Ovary (tissue), 9 donors: ENCODE measurements around the gene EBF3. TPM values are rescaled to one million over a fixed set of nuclear protein-coding genes. Genes with fewer than 3 reads are reported as not detected.

ENCODE experiments used
- DNase-seq, 5 donors: peaks; one replicate each; pipeline ENCODE4 v3.0.0-alpha.2; 2019 to 2020
- H3K27ac ChIP-seq, 2 donors: fragments of 200-600 bp; one replicate each; pipeline versions ENCODE4 v1.5.1 to v1.8.0; 2019 to 2022
- H3K27me3 ChIP-seq: fragments of 200-600 bp; one replicate; pipeline ENCODE4 v1.8.0; 2022
- H3K36me3 ChIP-seq: fragments of 200-600 bp; sonication (generic); one replicate; pipeline ENCODE4 v1.5.1; 2019
- H3K4me1 ChIP-seq: one replicate; pipeline ENCODE4 v1.8.1; 2013; ENCODE audit warnings: mild to moderate bottlenecking, moderate library complexity; ENCODE audit not compliant: insufficient read depth
- H3K4me3 ChIP-seq: fragments of 200-600 bp; sonication (generic); one replicate; pipeline ENCODE4 v1.5.1; 2017
- H3K9me3 ChIP-seq, 2 donors: fragments of 200-600 bp in 1 of 2; sonication (generic) in 1 of 2; one replicate each; pipeline versions ENCODE4 v1.5.1 to v1.8.1; 2013 to 2019; ENCODE audit warnings: mild to moderate bottlenecking in 1 of 2, moderate library complexity in 1 of 2
- CTCF ChIP-seq, 3 donors: fragments of 450-650 bp in 2 of 3; fragments of 200-600 bp in 1 of 3; IDR thresholded peaks; one replicate each; pipeline versions ENCODE4 v1.5.1 to v1.8.0; 2016 to 2022; ENCODE audit warnings: antibody characterized with exemption in 3 of 3, mild to moderate bottlenecking in 1 of 3
- EP300 ChIP-seq: sonication (generic); formaldehyde crosslinking; IDR thresholded peaks from one replicate; pipeline ENCODE4 v1.6.1; 2017; ENCODE audit warnings: antibody characterized with exemption
- POLR2A ChIP-seq: fragments of 450-650 bp; IDR thresholded peaks from one replicate; pipeline ENCODE4 v1.6.1; 2017; ENCODE audit warnings: antibody characterized with exemption, mild to moderate bottlenecking, moderate library complexity
- WGBS, 3 donors: extraction: QIAGEN DNeasy Blood & Tissue Kit in 1 of 3; methylation state at CpG; one replicate each; pipeline versions ENCODE4 v1.1.5 to v1.1.7; 2013 to 2017; 5-methylcytosine and 5-hydroxymethylcytosine counted together
- intact Hi-C, 4 donors: fragments of 100-400 bp; cut with DNase I; formaldehyde crosslinking; loops; one replicate each; pipeline versions ENCODE4 v1.11.0 to v1.15.1; 2022 to 2023
- polyA plus RNA-seq, 2 donors: library from polyadenylated mRNA; stranded (reverse); fragments of 200-250 nt in 1 of 2; fragments of 350-450 nt in 1 of 2; fragmentation: Illumina TruSeq in 1 of 2; extraction: RNeasy Lipid Tissue Mini Kit (QIAGEN cat#74804) in 1 of 2; gene quantifications; one replicate each; pipeline ENCODE4 v1.2.3, GENCODE V29; 2013 to 2014
- total RNA-seq, 7 donors: library from RNA; depleted of rRNA in 2 of 7; stranded (reverse); fragments of >200 nt in 2 of 7; fragmentation: NEBNext Ultra II Directional in 3 of 7; extraction: Animal tissue kit (Norgen Biotek cat#: 25700) in 3 of 7; gene quantifications; one replicate each; pipeline versions ENCODE4 v1.1.0 to v1.2.4, GENCODE V29; 2016 to 2023
- donor health status: DM: no; HTN: no; CAD: no; lungs with moderate emphysema.
- donor health status: DM: no; HTN: no; CAD: no.
- donor health status: Bipolar disorder and iron deficiency.
- donor health status: DM: yes; HTN: yes; CAD: no.
- donor health status: DM: no; HTN: no; CAD: no.
- donor health status: DM: yes; HTN: yes; CAD: no.

The EBF3 gene
- total and polyA plus RNA-seq, 9 donors, result 0.15 to 3.6 (median 0.79) TPM

- TF ChIP-seq CTCF (IDR thresholded peaks at IDR 0.05), result no peak
- no peak for TF ChIP-seq POLR2A
- TF ChIP-seq EP300, result no peak
- Histone ChIP-seq H3K9me3 (no peaks in the 10 kb centered on the region), H3K4me3 (no peak overlapping the region), H3K27me3 (no peaks in the 10 kb centered on the region), H3K27ac (no peak overlapping the region), H3K4me1 (no peaks in the 10 kb centered on the region), H3K36me3 (no peaks in the 10 kb centered on the region)
- 88 to 91% (median 90%) methylated on average over 16 of the region's 16 CpGs for WGBS, 3 donors
- intact Hi-C loops, result no loop called here
- no peak for DNase-seq
Measured at GRCh38 chr10:129873351-129873750, 90.7 kb downstream of the EBF3 start.

- Histone ChIP-seq H3K36me3 (no peaks in the 10 kb centered on the region), H3K27me3 (no peaks in the 10 kb centered on the region), H3K9me3 (no peaks in the 10 kb centered on the region), H3K4me1 (no peaks in the 10 kb centered on the region), H3K27ac (no peak overlapping the region), H3K4me3 (no peak overlapping the region)
- WGBS, 3 donors, result 74 to 85% (median 76%) methylated on average over 8 of the region's 8 CpGs
- intact Hi-C loops, result no loop called here
- no peak for DNase-seq
- no peak for TF ChIP-seq EP300
- TF ChIP-seq POLR2A, result no peak
- TF ChIP-seq CTCF (IDR thresholded peaks at IDR 0.05), result no peak
Measured at GRCh38 chr10:129871966-129872365, 92.1 kb downstream of the EBF3 start.

GRCh38 chr10:129870961-129871621 lies 93.0 kb downstream of the EBF3 start:
- WGBS, 3 donors, result 39 to 59% (median 40%) methylated on average over 17 of the region's 17 CpGs
- Histone ChIP-seq H3K36me3 (no peaks in the 10 kb centered on the region), H3K9me3 (no peaks in the 10 kb centered on the region), H3K4me1 (no peaks in the 10 kb centered on the region), H3K4me3 (no peak overlapping the region), H3K27ac (no peak overlapping the region), H3K27me3 (no peaks in the 10 kb centered on the region)
- intact Hi-C loops, result no loop called here
- no peak for DNase-seq
- TF ChIP-seq EP300 (no peak), POLR2A (no peak), CTCF (IDR thresholded peaks at IDR 0.05) (no peak)

GRCh38 chr10:129870474-129870757 lies 93.7 kb downstream of the EBF3 start:
- Histone ChIP-seq H3K4me1 (no peaks in the 10 kb centered on the region), H3K27me3 (no peaks in the 10 kb centered on the region), H3K9me3 (no peaks in the 10 kb centered on the region), H3K4me3 (no peak overlapping the region), H3K36me3 (no peaks in the 10 kb centered on the region), H3K27ac (no peak overlapping the region)
- TF ChIP-seq POLR2A (no peak), EP300 (no peak), CTCF (IDR thresholded peaks at IDR 0.05) (no peak)
- intact Hi-C loops, result no loop called here
- no peak for DNase-seq
- 92 to 94% (median 93%) methylated on average over 13 of the region's 13 CpGs for WGBS, 3 donors
